Fibroblast of pulmonary artery (primary cell): ENCODE measurements around the gene MAB21L4.

Source experiments
- DNase-seq: peaks from one replicate; pipeline ENCODE4 v3.0.0-alpha.2; 2010; ENCODE audit warnings: low read depth
- H3K4me3 ChIP-seq: replicated peaks from 2 replicates; pipeline ENCODE4 v1.5.1; 2011; ENCODE audit warnings: low read depth, mild to moderate bottlenecking, control low read depth, low read length, moderate library complexity
- CTCF ChIP-seq: IDR thresholded peaks from 2 replicates; pipeline ENCODE4 v1.5.1; 2011; ENCODE audit warnings: mild to moderate bottlenecking, control low read depth, low read length, inconsistent platforms; ENCODE audit errors: missing control alignments

MAB21L4 gene

GRCh38 chr2:240895656-240896388 lies at the start of gene MAB21L4:
TSS of gene MAB21L4 (minus strand) at chr2:240896156. CDS start at chr2:240895997, 159 bp downstream.
- TF ChIP-seq CTCF: no peak
- no peak within 1 kb of the TSS for H3K4me3 ChIP-seq
- no peak for DNase-seq

GRCh38 chr2:240936106-240936505 lies 40.1 kb upstream of the MAB21L4 start:
- DNase-seq: no peak
- no peak for TF ChIP-seq CTCF
- H3K4me3 ChIP-seq: no peak overlapping the region

- no peak overlapping the region for H3K4me3 ChIP-seq
- DNase-seq: no peak
- no peak for TF ChIP-seq CTCF
Measured at GRCh38 chr2:240935103-240935876, 39.3 kb upstream of the MAB21L4 start.

- no peak overlapping the region for H3K4me3 ChIP-seq
- no peak for DNase-seq
- TF ChIP-seq CTCF: no peak
Measured at GRCh38 chr2:240934701-240935102, 38.7 kb upstream of the MAB21L4 start.

GRCh38 chr2:240933966-240934700 lies 38.2 kb upstream of the MAB21L4 start:
- H3K4me3 ChIP-seq: no peak overlapping the region
- no peak for DNase-seq
- TF ChIP-seq CTCF: no peak

- no peak for TF ChIP-seq CTCF
- no peak for DNase-seq
- H3K4me3 ChIP-seq: no peak overlapping the region
Measured at GRCh38 chr2:240933048-240933965, 37.4 kb upstream of the MAB21L4 start.
